A172 (cell line): ENCODE results near the gene COX5B. TPM values are rescaled to one million over a fixed set of nuclear protein-coding genes. Genes with fewer than 3 reads are reported as not detected.
A peak's percentile ranks its signal among the peaks of the same experiment; 100 is the strongest.
"Not testable (repeated sequence)": the region's sequence is repeated elsewhere in the genome, so short reads cannot be mapped to it uniquely, and the experiment has no call there.

ENCODE experiments used
- DNase-seq: peaks from one replicate; pipeline ENCODE4 v3.0.0-alpha.2; 2015; ENCODE audit warnings: low spot score
- total RNA-seq: library from RNA; depleted of rRNA; stranded (reverse); fragments of >200 nt; shearing (Covaris generic); gene quantifications from 2 replicates; pipeline ENCODE4 v1.2.3, GENCODE V29; 2014; rRNA removed

COX5B gene
- total RNA-seq, 1 experiment from 2014 or later, result 238 TPM

- not testable (repeated sequence) for DNase-seq
These were observed 26.8 kb downstream of the COX5B start for GRCh38 chr2:97672606-97673140.

GRCh38 chr2:97673182-97673914 is 27.5 kb downstream of the COX5B start:
- no peak for DNase-seq

DNA sequence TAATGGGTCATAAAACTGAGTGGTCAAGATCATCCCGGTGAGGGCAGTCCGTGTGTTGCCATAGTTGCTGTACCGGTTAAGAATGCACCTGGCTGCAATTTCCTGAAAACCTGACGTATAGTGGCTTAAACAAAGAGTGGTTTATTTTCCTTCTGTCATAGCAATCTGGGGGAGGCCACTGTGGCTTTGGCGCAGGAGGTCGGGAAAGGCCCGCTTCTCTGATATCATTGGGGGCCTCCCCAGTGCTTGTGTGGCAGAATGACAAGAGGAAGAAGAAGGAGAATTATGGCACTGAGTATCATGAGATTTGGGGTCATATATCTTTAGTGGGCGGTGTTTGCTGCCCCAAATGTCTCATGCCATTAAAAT is 28.0 kb downstream of the COX5B start:
- DNase-seq, result no peak

DNA sequence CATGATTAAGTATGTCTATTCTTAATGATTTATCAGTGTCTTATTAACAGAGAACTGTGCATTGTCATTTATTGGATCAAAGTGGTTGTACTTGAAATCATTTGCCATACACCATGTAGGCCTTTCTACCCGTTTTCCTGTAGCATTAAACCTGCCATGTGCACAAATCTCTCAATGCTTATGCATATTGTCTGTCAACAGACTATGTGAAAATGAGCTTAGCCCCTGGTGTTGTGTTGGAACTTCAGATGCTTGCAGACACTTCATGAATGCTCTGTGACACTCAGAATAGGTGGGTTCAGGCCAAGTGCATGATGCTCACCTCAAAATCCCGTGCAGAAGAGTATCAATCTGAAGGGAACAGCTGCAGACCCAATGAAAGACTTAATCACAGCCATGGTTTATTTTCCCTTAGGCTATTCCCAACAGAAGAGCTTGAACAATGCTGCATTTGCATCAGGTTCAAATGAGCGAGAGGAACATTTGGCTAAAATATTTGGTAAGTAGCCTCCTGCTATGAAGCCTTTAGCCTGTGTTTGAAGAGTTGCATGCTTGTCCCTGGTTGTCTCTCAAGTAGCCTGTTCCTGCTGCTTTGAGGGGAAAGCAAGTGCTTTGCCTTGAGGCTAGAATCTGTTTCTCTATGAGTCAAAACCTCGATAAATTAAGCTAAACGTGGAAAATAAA is 29.7 kb downstream of the COX5B start:
- DNase-seq, result no peak

- DNase-seq, result no peak
These were observed 30.8 kb downstream of the COX5B start for GRCh38 chr2:97676620-97677019.

DNA sequence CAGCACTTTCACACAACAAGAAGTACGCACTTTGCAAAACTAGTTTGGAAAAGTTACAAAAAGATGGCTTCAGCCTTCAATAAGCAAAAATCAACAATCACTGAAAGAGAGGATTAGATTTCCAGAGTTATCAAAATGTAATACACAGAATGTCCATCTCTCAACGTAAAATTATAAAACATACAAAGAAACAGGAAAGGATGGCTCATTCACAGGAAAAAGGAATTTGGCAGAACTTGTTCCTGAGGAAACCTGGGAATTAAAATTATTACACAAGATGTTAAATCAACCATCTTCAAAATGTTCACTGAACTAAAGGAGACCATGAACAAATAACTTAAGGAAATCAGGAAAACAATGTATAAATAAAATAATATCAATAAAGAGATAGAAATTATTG is 31.6 kb downstream of the COX5B start:
- no peak for DNase-seq

DNA sequence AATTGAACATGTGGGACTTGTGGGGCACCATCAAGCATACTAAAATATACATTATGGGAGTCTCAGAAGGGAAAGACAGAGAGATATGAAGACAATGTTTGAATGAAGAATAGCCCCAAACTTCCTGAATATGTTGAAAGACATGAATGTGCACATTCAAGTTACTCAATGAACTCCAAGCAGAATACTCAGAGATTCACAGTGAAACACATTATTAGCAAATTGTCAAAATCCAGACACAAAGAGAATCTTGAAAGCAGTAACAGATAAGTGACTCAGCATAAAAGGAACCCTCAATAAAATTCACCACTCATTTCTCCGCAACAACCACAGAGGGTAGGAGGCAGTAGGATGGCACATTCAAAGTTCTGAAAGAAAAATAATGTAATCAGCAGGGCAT is 32.4 kb downstream of the COX5B start:
- no peak for DNase-seq

DNA sequence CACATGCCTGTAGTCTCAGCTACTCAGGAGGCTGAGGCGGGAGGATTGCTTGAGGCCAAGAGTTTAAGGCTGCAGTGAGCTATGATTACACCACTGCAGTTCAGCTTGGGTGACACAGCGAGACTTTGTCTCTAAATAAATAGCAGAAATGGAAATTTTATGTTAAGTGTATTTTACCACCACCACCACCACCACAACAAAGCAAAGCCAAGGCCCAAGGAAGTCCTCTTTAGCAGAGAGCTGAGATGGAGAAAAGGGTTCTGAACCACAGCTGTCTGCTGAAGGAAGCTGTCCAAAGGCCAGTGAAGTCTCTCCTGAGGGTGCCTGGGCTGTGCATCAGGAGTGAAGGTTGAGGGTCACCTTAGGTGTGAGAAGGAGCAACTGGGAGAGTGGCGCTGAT is 41.4 kb downstream of the COX5B start:
- not testable (repeated sequence) for DNase-seq

GRCh38 chr2:97688062-97688827 is 42.4 kb downstream of the COX5B start:
- DNase-seq, result peak; percentile 66

DNA sequence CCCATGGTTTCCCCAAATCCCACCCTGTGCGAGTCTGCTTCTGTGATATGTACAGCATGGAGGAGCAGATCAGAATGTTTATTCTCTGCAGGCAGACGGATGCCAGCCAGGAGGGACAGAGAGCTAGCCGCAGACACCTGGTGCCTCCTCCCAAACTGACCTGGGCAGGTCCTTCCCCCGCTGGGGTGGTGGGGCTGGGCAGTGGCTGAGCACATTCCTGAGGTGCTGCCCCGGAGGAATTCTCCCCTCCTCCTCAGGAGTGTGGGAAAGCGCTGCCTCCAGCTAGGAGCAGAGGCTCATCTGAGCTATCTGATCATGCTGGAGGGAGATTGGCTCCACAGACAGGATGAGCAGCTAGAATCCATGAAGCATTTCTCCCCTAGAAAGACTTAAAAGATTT is 45.3 kb downstream of the COX5B start:
- no peak for DNase-seq

DNA sequence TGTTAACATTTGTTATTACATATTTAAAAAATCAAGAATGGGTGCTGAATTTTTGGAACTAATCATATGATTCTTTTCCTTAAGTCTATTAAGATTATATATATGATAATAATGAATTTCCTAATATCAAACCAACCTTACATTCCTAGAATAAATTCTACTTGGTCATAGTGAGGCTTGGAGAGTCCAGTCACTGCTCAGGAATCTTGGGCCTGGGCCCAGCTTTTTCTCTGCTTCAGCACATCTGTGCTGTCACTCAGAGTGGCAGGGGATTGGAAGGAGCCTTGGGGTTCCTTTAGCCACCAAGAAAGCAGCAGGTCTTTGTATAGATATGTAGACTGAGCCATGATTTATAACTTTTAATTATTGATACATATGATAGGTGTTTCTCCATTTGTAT is 47.6 kb downstream of the COX5B start:
- DNase-seq, result peak; percentile 39

GRCh38 chr2:97695744-97696143 is 49.9 kb downstream of the COX5B start:
- DNase-seq, result no peak

- peak; percentile 81 for DNase-seq
These were observed 51.7 kb downstream of the COX5B start for GRCh38 chr2:97697252-97698235.

Other genes with a start within 250 kb of the COX5B start
- gene ANKRD36B, start 56.2 kb upstream of the COX5B start, total RNA-seq, result 14.1 and 15.9 TPM in 2 replicates
- gene ACTR1B, start 18.0 kb downstream of the COX5B start, total RNA-seq, result 63.5 and 63.7 TPM in 2 replicates
- 0.86 and 8.6 TPM in 2 replicates for gene C2orf92, start 23.7 kb downstream of the COX5B start, total RNA-seq
- not detected in 2 replicates for gene ZAP70, start 67.5 kb downstream of the COX5B start, total RNA-seq